GM12878 (cell line): ENCODE measurements around the gene ATF7IP. TPM values are rescaled to one million over a fixed set of nuclear protein-coding genes. Genes with fewer than 3 reads are reported as not detected.

Source experiments
- ASH2L ChIP-seq: fragments of 300-600, 200-600 bp; sonication (generic); IDR thresholded peaks from 2 replicates; pipeline ENCODE4 v1.6.1; 2017; ENCODE audit warnings: low read depth, mild to moderate bottlenecking, borderline replicate concordance
- ATF7 ChIP-seq: fragments of 450-650 bp; IDR thresholded peaks from 2 replicates; pipeline ENCODE4 v1.6.1; 2016; ENCODE audit warnings: low read depth, mild to moderate bottlenecking
- BCL3 ChIP-seq: IDR thresholded peaks from 2 replicates; pipeline ENCODE4 v1.6.1; 2011; ENCODE audit warnings: borderline replicate concordance, low read depth, mild to moderate bottlenecking, moderate library complexity, low read length; ENCODE audit not compliant: insufficient read depth, poor library complexity, severe bottlenecking
- CBFB ChIP-seq: IDR thresholded peaks from 2 replicates; pipeline ENCODE4 v1.6.1; 2016; ENCODE audit warnings: antibody characterized with exemption, low read depth
- CHD2 ChIP-seq: IDR thresholded peaks from 2 replicates; pipeline ENCODE4 v1.6.1; 2011; ENCODE audit warnings: low read depth, low read length, improper control_type of control experiment, borderline replicate concordance
- ELK1 ChIP-seq: IDR thresholded peaks from 2 replicates; pipeline ENCODE4 v1.6.1; 2012; ENCODE audit warnings: low read depth, low read length, improper control_type of control experiment
- IKZF2 ChIP-seq, 2 experiments: fragments of 450-650 bp; IDR thresholded peaks; 2 replicates each; pipeline ENCODE4 v1.6.1; 2017; ENCODE audit warnings: mild to moderate bottlenecking in 2 of 2, moderate library complexity in 2 of 2
- IRF4 ChIP-seq: IDR thresholded peaks from 2 replicates; pipeline ENCODE4 v1.6.1; 2011; ENCODE audit warnings: low read depth, low read length
- MYB ChIP-seq: fragments of 150-350 bp; IDR thresholded peaks from 2 replicates; pipeline ENCODE4 v1.6.1; 2014; ENCODE audit warnings: mild to moderate bottlenecking, low read depth, low read length, borderline replicate concordance
- MYC ChIP-seq: IDR thresholded peaks from 2 replicates; pipeline ENCODE4 v1.6.1; 2011; ENCODE audit warnings: mild to moderate bottlenecking, low read length, moderate library complexity, inconsistent platforms; ENCODE audit not compliant: insufficient read depth, insufficient replicate concordance, insufficient read length, severe bottlenecking
- PAX5 ChIP-seq: IDR thresholded peaks from 2 replicates; pipeline ENCODE4 v1.6.1; 2011; ENCODE audit warnings: low read depth, low read length, borderline replicate concordance
- POLR2AphosphoS5 ChIP-seq: IDR thresholded peaks from 2 replicates; pipeline ENCODE4 v1.6.1; 2011; ENCODE audit warnings: mild to moderate bottlenecking, low read length, inconsistent platforms
- SUPT20H ChIP-seq: IDR thresholded peaks from 2 replicates; pipeline ENCODE4 v1.6.1; 2011; ENCODE audit warnings: low read depth, mild to moderate bottlenecking, low read length, moderate library complexity, borderline replicate concordance; ENCODE audit not compliant: control insufficient read depth
- ZBED1 ChIP-seq: IDR thresholded peaks from 2 replicates; pipeline ENCODE4 v1.6.1; 2016; ENCODE audit warnings: borderline replicate concordance
- polyA plus RNA-seq, 11 experiments: library from polyadenylated mRNA; depleted of rRNA in 4 of 11; unstranded in 6 of 11; stranded (reverse) in 5 of 11; fragments of >200 nt; fragmentation: Nextera tagmentation in 4 of 11; fragmentation: Illumina TruSeq in 1 of 11; extraction: Ambion mirVana in 4 of 11; extraction: Trizol in 1 of 11; gene quantifications; 1 replicate in 1 of 11; 2 replicates in 10 of 11; pipeline versions ENCODE4 v1.2.1 to v1.2.3, GENCODE V29; 2011 to 2016; ENCODE audit warnings: inconsistent platforms in 2 of 11, missing spikeins in 2 of 11, low read depth in 1 of 11
- total RNA-seq, 4 experiments: library from RNA; depleted of rRNA in 3 of 4; stranded (reverse); fragments of >200 nt in 3 of 4; fragmentation: Illumina TruSeq in 1 of 4; extraction: Trizol in 1 of 4; gene quantifications; 2 replicates each; pipeline versions ENCODE4 v1.2.1 to v1.2.3, GENCODE V29; 2013 to 2021
- TF ChIP-seq, protein P1 (sequence below): IDR thresholded peaks from 2 replicates; pipeline ENCODE4 v1.6.1; 2011; ENCODE audit warnings: borderline replicate concordance, low read depth, mild to moderate bottlenecking, moderate library complexity, mixed read lengths, low read length; ENCODE audit not compliant: insufficient read depth; ENCODE audit errors: extremely low read length
- TF ChIP-seq, protein P2 (sequence below): fragments of 450-650 bp; IDR thresholded peaks from 2 replicates; pipeline ENCODE4 v1.6.1; 2017; ENCODE audit warnings: low read depth, mild to moderate bottlenecking, moderate library complexity
- TF ChIP-seq, protein P3 (sequence below): fragments of 450-650 bp; IDR thresholded peaks from 2 replicates; pipeline ENCODE4 v1.6.1; 2016; ENCODE audit warnings: mild to moderate bottlenecking, moderate library complexity, borderline replicate concordance

The ATF7IP gene
- total and polyA plus RNA-seq, 10 of the 15 experiments (the other 5 are each of a cell fraction or from before 2014, with no cell fraction given), result 6.2 to 66.6 (median 29.3) TPM

- peak; percentile 10; the same call in 1 of the 2 replicates for TF ChIP-seq ATF7
- peak; percentile 93 for TF ChIP-seq POLR2AphosphoS5
- TF ChIP-seq IRF4, result no peak
- TF ChIP-seq BCL3, result no peak
- TF ChIP-seq ASH2L, result 0 out of 2 replicates have a peak, but pooled peaks have one; percentile 51
- peak; percentile 58 to 96 for TF ChIP-seq IKZF2 (IDR thresholded peaks at IDR 0.05)
- TF ChIP-seq CHD2, result 0 out of 2 replicates have a peak, but pooled peaks have one; percentile 38
- TF ChIP-seq, protein P1, sequence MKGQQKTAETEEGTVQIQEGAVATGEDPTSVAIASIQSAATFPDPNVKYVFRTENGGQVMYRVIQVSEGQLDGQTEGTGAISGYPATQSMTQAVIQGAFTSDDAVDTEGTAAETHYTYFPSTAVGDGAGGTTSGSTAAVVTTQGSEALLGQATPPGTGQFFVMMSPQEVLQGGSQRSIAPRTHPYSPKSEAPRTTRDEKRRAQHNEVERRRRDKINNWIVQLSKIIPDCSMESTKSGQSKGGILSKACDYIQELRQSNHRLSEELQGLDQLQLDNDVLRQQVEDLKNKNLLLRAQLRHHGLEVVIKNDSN, result peak; percentile 85
- no peak for TF ChIP-seq SUPT20H
- TF ChIP-seq MYC, result peak; percentile 29
- peak; percentile 44; the same call in 1 of the 2 replicates for TF ChIP-seq PAX5
- peak; percentile 70 for TF ChIP-seq CBFB
- 0 out of 2 replicates have a peak, but pooled peaks have one; percentile 46 for TF ChIP-seq ZBED1
- 0 out of 2 replicates have a peak, but pooled peaks have one; percentile 54 for TF ChIP-seq MYB
- TF ChIP-seq, protein P2, sequence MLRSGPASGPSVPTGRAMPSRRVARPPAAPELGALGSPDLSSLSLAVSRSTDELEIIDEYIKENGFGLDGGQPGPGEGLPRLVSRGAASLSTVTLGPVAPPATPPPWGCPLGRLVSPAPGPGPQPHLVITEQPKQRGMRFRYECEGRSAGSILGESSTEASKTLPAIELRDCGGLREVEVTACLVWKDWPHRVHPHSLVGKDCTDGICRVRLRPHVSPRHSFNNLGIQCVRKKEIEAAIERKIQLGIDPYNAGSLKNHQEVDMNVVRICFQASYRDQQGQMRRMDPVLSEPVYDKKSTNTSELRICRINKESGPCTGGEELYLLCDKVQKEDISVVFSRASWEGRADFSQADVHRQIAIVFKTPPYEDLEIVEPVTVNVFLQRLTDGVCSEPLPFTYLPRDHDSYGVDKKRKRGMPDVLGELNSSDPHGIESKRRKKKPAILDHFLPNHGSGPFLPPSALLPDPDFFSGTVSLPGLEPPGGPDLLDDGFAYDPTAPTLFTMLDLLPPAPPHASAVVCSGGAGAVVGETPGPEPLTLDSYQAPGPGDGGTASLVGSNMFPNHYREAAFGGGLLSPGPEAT, result peak; percentile 89
- no peak for TF ChIP-seq ELK1
- TF ChIP-seq, protein P3, sequence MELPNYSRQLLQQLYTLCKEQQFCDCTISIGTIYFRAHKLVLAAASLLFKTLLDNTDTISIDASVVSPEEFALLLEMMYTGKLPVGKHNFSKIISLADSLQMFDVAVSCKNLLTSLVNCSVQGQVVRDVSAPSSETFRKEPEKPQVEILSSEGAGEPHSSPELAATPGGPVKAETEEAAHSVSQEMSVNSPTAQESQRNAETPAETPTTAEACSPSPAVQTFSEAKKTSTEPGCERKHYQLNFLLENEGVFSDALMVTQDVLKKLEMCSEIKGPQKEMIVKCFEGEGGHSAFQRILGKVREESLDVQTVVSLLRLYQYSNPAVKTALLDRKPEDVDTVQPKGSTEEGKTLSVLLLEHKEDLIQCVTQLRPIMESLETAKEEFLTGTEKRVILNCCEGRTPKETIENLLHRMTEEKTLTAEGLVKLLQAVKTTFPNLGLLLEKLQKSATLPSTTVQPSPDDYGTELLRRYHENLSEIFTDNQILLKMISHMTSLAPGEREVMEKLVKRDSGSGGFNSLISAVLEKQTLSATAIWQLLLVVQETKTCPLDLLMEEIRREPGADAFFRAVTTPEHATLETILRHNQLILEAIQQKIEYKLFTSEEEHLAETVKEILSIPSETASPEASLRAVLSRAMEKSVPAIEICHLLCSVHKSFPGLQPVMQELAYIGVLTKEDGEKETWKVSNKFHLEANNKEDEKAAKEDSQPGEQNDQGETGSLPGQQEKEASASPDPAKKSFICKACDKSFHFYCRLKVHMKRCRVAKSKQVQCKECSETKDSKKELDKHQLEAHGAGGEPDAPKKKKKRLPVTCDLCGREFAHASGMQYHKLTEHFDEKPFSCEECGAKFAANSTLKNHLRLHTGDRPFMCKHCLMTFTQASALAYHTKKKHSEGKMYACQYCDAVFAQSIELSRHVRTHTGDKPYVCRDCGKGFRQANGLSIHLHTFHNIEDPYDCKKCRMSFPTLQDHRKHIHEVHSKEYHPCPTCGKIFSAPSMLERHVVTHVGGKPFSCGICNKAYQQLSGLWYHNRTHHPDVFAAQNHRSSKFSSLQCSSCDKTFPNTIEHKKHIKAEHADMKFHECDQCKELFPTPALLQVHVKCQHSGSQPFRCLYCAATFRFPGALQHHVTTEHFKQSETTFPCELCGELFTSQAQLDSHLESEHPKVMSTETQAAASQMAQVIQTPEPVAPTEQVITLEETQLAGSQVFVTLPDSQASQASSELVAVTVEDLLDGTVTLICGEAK, result no peak
Observed at GRCh38 chr12:14365294-14366208, at the start of gene ATF7IP (continued).
